GM18870 (cell line): ENCODE results near the gene CBX7.

ENCODE experiments used
- ATAC-seq: cut with Tn5 transposase; IDR thresholded peaks from one replicate; pipeline ENCODE4 v1.9.1; 2021; ENCODE audit warnings: moderate library complexity; ENCODE audit not compliant: unreplicated experiment

Gene CBX7

DNA sequence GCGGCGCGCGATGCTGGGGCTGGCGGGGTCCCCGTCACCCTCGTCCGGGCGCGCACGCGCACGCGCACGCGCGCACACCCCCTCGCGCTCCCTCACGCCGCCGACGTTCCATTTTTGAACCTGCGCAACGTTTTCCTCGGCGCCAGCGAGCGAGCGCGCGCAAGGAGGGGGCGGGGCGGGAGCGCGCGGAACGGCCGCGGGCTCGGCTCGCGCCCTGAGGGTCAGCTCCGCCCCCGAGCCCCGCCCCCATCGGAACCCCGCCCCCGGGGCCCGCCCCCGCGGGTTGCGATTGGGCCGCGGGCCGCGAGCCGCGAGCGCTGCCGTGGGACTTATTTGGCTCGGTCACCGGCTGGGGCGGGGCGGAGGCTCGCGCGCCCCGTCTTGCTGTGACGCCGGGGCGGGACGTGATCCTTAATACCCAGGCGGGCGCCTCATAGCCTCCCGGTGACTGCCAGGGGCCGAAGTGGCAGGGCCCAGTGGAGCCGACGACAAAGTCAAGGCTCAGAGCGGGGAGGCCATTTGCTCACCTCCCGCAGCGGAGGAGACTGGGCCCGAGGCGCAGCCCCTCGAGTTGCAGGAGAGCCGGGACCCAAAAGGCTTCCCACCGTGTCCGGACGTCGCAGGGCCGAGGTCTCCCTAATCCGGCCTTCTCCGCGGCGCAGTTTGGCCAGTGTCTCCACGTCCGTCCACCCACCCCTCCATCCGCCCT, at the start of gene CBX7:
Gene CBX7, minus strand, starts transcription at position 170 of the 709 bp plus-strand sequence. CDS start 236 bp downstream, outside the sequence.
- ATAC-seq = peak; percentile 37

- ATAC-seq = no peak
Observed at GRCh38 chr22:39197578-39197977, 45.1 kb upstream of the CBX7 start.

DNA sequence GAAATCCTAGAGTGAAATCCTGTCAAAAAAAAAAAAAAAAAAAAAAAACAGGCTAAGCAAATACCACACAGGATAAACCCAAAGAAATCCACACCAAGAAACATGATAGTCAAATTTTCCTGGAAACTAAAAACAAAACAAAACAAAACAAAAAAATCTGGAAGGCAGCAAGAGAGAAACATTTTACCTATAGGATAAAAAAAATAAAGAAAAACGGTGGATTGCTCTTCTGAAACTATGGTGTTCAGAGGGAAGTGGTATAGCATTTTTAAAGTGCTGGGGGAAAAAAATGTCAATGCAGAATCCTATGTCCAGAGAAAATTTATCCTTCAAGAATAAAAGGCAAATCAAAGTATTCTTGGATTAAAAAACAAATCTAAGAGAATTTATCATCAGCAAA, 41.6 kb upstream of the CBX7 start:
- ATAC-seq = no peak

- ATAC-seq = no peak
Observed at GRCh38 chr22:39188809-39189208, 36.3 kb upstream of the CBX7 start.

DNA sequence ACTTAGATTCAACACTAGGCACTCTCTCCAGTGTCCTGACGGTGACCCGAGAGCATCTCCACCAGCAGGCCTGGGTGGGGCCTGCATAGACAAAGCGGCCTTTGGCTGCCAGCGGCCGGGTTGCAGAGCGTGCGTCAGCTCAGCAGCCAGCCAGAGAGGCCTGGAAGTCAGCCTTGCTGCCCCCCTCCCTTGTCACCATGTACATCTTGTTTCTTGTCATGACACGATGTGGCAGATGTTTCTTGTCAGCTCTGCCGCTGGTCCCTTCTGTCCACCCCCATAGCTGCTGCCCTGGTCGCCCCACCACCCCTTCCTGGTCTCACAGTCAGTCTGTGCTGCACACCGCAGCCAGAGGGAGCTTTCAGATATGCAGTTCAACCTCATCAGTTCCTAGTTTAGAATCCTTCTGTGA, 33.1 kb upstream of the CBX7 start:
- ATAC-seq = no peak

GRCh38 chr22:39184586-39185577, 32.4 kb upstream of the CBX7 start:
- no peak for ATAC-seq

DNA sequence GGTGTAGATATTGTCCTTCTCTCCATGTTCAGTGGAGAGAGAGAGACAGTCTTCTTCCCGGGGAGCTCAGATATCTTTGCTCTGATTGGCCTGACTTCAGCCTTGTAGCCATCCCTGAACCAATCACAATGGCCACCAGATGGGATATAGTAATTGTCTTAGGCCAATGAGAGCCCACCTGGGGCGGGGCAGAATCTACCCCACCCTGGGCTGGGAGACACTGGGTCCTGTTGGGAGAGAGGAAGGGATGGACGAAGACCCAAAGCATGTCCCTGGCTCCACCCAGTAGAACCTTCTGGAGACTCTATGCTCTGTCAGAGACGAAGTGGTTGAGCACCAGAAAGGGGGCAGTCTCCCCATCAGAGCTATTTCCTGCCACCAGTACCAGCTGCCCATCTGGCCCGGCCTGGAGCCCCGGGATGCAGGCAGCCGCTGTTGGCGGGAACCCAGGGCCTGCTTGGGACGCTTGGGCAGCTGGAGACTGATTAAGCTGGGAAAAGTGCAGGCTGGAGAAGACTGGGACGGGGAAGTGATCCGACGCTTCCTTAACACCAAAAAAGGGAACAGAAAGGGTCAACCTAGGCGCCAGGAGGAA, 31.6 kb upstream of the CBX7 start:
- ATAC-seq = no peak

DNA sequence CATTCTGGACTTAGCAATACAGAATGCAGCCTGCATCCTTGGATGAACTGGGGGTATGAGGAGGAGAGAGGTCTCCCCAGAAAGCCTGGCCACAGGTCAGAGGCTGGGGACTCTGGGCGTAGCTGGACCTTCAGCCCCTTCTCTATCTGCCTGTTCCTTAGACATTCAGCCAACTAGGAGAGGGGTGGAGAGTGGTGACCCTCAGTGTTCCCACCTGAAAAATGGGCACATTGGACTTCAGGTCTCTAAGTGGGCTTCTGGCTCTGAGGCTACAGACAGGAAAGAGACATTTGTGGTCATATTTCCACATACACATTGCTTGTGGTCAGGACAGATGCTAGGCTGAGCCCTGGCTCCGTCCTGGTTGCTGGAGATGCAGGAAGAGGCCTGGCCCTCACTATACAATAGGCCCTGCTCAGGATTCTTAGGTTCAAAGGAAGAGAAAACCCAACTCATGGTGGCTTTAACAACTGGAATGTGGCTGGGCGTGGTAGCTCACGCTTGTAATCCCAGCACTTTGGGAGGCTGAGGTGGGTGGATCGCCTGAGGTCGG, 30.1 kb upstream of the CBX7 start:
- ATAC-seq = no peak

DNA sequence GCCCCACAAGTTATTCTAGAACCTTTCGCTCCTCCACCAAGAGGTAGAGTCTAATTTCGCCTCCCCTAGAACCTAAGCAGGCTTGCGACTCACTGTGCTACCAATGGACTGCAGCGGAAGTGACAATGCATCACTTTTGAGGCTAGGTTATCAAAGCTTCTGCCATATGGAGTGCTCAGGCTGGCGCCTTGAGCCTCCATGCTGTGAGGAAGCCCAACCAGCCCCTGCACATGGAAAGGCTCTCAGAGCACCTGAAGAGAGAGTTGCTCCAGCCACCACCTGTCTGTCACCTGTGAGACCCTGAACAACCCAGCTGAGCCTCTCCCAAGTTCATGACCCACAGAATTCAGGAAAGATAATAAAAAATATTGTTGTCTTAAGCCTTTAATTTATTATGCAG, 29.3 kb upstream of the CBX7 start:
- no peak for ATAC-seq

DNA sequence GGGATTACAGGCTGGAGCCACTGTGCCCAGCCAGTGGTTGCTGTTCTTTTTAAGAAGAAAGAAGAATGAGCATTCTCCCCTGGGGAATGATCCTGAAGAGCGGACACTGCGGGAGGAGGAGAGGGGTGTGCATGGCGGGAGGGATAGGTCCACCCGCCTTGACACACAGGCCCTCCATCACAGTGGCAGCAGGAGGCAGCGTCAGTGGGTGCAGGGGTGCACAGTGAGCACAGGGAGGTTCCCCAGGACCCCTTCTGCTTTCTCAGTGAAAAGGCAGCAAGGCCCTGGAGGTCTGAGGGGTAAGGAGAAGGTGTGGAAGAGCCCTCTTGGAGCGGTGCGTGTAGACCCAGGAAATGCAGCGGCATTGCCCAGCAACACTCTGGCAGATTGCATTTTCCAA, 28.9 kb upstream of the CBX7 start:
- ATAC-seq = no peak

DNA sequence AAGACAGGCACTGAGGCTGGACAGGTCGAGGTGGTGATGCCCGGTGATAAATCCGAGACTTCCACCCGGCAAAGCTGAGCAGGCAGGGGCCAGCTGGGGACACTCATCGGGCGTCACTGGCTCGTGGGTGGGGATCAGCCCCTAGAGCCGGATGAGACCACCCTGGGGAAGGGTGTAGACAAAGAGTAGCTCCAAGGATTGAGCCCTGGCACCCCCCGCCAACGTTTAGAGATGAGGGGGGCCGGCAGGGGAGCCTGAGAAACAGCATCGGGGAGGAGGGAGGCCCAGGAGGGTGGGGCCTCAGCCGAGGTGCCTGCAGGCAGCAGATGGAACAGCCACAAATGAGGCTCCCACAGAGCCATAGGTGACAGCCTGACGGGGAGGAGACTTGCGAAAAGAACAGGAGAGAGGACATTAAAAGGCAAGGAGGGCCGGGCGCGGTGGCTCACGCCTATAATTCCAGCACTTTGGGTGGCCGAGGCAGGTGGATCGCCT, 27.4 kb upstream of the CBX7 start:
- ATAC-seq = no peak

DNA sequence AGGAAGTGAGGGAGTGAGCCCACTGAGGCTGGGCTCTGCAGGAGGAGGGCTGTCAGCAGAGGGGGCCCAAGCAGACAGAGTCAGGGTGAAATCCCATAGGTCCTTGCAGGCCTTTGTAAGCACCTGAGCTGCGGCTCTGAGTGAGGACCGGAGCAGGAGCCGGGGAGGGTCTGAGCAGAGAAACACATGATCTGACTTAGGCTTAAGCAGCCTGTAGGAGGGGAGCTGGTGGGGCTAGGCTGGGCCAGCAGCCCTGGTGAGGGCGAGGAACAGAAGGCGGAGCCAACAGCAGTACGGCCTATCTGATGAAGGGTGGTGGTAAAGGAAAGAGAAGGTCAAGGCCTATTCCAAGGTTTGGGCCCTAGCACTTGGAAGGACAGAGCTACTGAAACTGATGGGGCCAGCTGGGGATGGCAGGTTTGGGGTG, 26.9 kb upstream of the CBX7 start:
- no peak for ATAC-seq

DNA sequence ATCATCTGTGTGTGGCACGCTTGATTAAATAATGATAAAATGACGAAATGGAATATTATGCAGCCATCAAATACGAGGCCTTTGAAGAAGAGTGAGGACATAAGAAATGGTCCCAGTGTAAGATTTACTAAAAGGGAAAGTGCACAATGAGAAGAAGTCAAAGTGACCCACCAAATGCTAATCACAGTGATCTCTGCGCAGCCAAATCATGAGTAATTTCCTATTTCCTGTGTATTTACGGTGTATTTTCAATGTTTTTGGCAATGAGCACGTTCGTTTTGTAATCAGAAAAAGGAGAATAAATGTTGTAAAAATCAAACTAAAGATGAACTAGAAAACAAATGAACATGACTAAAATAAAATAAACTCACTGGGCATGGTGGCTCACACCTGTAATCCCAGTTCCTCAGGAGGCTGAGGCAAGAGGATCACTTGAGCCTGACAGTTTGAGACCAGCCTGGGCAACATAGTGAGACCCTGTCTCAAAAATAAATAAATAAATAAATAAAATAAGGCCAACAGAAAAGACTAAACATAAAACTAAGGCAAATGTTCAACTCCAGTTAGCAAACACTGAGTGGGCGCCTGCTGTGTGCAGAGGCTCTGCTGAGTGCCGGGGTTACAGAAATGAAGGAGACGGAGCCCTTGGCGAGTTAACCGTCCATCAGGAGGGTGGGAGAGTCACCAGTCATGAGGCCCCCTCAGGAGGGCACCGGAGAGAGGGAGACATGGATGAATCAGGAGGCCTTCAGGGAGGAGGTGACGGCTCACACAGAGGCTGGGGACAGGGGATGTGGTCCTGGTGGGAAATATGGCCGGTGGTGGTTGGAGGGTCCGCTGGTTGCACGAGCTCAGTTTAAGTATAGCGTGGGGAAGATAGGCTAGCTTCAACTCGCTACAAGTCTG, 26.0 kb upstream of the CBX7 start:
- no peak for ATAC-seq

- ATAC-seq = no peak
Observed at GRCh38 chr22:39177791-39178190, 25.3 kb upstream of the CBX7 start.

GRCh38 chr22:39177456-39177775, 24.9 kb upstream of the CBX7 start:
- no peak for ATAC-seq

GRCh38 chr22:39176714-39177455, 24.4 kb upstream of the CBX7 start:
- no peak for ATAC-seq

DNA sequence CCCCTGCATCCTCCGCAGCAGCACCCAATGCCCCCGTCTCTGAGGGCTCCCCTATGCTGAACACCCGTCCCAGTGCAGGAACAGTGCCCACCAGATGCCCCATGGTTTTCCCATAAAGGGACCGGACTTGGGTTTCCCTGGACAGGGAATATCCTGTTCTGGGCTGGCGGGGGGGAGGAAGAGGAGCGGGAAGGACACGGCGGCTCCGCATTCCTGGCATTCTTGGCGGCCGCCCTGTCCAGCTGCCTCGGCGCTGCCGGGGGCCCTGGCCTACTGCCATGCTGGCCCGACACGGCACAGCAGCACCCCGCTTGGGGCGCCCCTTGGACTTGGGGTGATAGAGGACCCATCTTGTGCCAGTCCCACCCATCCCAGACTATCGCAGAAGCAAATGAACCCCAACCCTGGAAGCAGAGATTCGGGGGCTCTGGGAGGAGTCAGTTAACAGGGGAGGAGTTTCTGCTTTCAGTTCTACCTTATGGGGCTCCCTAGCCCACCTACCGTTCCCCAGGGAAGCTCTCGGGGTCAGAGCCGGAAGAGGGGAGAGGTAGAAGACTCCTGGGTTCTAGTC, 23.7 kb upstream of the CBX7 start:
- no peak for ATAC-seq

GRCh38 chr22:39175353-39176142, 23.1 kb upstream of the CBX7 start:
- no peak for ATAC-seq
